Stimulated activated CD8-positive, alpha-beta memory T cell treated with anti-CD3 and anti-CD28 coated beads, Interleukin-15, amount 100 ng/mL, for 24 hours (primary cell): ENCODE results near the gene CLTCL1.

Experiments
- DNase-seq: peaks from one replicate; pipeline ENCODE4 v3.0.0-alpha.2; 2020; ENCODE audit warnings: low read depth

The CLTCL1 gene

DNA sequence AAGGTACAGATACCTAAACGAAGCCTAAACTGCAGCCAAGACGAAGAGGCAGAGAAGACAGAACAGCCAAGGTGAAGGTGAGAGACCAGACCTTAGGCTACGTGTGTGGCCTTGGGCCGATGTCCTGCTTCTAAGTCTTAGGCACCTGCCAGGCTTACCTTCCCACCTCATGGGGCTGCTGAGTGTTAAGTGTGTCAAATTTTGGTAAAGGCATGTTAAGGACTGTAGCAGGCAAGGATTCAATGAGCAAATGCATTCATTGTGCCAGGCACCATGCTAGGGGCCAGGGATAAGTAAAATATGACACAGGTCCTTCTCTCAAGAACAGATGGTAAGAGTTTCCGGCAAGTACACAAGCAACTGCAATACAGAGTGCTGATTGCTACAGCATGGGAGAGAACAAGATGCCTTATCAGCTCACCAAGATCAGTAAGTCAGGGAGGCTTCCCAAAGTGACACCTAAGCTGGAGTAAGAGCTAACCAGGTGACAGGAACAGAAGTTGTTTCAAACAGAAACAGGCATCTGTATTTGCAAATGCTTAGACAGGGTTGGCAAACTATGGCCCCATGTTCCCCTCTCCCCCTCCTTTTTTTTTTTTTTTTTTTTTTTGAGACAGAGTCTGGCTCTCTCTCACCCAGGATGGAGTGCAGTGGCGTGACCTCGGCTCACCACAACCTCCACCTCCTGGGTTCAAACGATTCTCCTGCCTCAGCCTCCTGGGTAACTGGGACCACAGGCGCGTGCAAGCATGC is 46.7 kb downstream of the CLTCL1 start:
- DNase-seq = no peak

DNA sequence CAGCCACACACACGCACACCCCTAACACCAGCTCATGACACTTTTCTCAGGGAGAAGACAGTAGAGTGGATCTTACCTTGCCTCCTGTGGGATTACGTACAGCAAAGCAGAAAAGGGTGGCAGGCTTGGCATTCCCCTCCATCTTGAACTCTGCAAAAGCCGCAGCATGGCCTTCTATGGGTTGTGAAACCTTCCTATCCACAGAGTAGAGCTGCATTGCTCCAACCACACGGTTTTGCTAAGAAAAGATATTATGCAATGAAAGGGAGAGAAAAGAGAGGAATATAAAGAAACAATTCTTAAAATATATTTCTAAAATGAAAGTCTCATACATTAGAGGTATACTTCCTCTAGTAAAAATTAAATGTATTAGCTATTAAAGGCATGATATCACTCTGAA is 48.8 kb downstream of the CLTCL1 start:
- DNase-seq = no peak

DNA sequence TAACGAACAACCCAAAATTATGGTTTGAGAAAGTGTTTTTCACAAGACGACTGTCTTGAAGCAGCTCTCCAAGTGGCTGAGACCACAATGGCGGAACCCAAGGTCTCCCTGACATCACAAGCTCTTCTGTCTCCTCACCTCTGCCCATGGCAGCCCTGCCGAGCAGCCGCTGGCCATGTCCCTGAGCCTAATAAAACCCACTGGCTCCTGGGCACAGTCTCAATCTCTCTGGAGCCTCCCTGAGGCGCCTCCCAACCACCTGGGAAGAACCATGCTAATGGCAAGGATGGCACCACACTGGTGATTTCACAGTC is 50.0 kb downstream of the CLTCL1 start:
- DNase-seq = no peak

DNA sequence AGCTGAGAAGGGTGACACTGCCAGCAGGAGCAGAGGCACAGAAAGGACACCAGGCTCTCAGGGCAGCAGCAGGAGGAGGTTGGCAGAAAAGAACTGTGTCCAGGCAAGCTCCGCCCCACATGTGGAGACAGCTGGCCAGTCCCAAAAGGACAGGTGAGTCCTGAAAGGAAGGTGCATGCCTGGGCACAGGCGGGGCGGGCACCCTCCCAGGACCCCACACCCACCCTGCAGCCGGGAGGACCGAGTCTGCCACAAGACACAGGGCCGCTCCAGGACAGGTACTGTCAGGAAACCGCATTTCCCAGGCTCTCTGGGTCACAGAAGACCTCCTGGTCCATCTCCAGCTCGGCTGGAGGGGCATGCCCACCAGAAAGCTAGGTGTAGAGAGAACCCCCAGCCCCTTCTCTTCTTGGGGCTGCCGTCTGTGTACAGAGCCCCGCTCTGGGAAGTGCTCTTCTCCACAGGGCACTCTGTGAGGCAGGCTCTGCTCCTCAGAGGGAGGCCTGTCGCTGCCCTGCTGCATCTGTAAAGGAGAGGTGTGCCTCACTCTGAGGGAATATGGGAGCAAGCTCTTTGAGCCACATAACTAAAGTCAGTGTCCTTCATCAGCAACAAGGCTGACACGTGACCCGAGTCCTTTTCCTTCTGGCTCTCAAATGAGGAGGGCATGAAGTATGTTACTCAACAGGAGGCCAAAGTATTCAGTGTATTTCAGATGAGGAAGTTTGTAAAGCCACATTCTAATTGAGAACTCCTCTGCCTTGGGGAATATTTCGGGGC is 50.5 kb downstream of the CLTCL1 start:
- no peak for DNase-seq

DNA sequence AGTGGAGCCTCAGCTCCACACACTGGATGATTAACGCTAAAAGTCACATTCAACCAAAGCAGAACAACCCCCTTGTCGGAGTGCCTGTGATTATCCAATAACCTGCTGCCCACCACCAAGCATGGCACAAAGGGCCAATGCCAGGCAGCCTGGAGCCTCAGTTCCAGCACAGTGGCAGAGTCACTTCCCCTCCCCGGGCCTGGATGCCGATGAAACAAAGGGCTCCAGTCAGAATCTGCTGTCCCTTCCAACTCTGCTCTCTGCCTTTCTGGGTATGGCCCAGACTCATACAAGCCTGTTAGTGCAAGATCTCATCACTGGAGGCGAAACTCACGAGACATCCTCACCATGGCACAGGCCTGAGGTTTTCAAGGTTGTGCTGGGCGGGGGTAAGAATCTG is 52.1 kb downstream of the CLTCL1 start:
- DNase-seq = no peak

DNA sequence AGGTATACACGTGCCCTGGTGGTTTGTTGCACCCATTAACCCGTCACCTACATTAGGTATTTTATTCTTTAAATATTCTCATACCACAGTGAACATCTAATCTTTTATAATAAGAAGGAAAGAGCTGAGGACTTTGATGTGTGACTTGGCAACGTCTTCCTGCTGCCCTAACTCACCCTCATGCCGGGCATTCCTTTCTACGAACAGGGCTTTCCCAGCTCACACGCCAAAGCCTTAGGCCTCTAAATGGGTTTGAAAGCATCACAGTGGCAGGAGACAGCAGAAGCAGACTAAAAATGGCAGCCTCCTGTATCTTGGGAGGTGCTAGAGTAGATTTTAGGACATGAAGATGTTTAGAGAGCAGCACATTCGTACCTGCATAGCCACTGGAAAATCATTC is 52.6 kb downstream of the CLTCL1 start:
- DNase-seq = no peak

DNA sequence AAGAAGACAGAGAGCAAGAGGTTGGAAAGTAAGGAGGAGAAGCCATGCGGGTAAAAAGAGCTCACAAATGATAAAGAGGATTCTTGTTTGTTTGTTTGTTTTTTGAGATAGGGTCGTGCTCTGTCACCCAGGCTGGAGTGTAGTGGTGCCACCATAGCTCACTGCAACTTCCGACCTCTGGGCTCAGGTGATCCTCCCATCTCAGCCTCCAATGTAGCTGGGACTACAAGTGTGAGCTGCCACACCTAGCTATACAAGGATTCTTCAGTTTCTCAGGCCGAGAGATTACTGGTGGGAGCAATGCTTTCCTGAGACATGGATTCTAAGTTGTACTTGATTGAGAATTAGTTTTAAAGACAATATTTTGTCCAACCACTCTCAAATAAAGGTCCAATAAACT is 55.6 kb downstream of the CLTCL1 start:
- DNase-seq = no peak

DNA sequence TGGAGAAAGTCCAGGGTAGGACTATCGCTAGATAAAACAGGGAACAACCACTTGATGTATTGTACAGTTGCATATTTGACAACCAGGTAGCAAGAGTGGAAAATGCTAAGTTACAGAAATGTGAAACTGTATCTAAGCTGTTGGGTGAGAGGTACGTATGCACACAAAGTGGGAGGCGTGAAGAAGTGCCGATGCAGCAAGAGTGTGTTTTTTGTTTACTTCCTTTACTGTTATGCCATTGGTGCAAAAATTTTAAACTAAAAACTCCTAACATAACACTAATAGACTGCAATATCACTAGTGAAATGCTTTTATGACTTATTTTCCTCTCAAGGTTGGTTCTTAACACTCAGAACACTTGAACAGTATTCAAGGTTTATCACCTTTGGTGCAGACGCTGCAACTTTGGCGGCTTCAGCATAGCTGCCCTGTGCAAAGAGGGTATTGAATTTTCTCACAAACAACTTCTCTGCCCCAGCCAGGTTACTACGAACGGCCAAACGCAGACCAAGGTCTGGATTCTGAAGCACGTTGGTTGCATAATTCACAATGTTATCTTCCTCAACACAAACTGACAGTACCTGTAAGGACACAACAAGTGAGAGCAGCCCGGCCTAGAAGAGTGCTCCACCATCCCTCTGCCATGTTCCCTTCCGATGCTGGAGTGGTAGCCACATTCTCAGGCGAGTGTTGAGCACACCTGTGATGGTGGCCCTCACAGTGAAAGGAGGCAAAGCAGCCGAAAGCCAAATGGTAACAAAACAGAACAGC is 57.2 kb downstream of the CLTCL1 start:
- no peak for DNase-seq

DNA sequence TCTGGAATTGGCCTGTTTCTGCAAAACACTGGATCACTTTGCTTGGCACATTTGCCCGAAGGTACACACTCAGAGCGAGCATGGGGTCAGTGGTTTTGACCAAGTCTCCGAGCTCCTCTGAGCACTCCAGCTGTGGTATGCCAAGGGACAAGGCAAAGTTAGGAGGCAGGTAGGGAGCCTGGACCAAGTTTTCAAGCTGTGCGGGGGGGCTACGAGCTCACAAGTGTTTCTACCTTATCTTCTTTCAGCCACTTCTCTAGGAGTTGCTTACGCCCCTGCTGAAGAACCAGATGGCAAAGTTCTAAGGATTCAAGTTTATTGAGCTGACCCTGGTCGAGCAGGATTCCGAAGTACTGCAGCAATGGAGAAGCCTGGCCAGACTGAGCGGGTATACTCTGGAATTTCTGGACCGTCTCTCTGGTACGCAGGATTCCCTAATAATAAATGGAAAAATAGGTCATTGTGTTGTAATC is 58.3 kb downstream of the CLTCL1 start:
- DNase-seq = no peak

DNA sequence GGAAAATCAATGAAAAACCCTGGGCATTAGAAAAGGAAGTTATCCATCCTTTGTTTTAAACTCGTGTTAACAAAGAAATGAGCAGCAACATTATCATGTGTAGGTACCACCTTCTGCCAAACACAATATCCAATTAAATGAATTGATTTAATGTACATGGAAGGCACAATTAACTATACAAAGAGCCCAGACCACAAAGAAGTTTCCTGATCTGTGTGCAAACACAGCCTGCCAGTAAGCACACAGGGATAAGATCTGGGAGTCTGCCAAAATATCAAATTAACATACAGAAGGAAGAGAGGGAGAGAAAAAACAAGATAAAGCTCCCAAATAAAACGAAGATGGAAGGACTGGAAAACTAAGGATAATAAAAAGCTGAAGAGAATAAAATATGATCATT is 58.9 kb downstream of the CLTCL1 start:
- no peak for DNase-seq

DNA sequence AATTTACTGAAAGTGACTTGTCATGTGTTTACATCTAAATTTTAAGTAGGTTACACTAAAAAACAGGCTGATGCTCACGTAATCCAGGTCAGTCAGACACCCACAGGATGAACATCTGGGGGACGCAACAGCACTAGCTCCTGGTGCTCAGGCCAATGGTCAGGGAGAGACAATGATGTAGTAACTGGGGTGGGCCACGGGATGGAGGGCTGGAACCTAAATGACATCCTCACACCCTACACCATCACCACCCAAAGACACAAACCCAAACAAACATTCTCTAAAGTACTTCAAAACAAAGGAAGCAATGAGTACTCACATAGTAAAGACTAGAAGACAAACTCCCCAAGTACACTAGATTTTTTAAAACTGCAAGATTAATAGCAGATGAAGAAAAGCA is 59.5 kb downstream of the CLTCL1 start:
- no peak for DNase-seq

DNA sequence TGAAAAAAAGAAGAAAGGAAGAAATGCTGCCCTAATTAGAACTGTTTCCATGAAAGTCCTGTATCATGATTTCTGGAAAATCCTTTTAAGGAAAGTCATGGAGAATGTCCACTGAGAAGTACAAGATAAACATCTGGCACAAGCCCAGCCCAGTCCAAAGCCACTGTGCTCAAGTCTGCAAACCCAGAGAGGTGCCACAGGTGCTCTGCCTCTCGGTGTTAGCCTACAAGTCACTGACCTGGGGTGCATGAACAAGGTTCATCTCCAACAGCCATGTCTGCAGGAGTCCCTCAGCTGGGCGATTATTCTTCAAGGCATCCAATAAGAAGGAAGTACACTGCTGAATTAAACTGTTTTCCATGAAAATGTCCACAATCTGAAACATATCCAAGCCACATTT is 61.9 kb downstream of the CLTCL1 start:
- no peak for DNase-seq

DNA sequence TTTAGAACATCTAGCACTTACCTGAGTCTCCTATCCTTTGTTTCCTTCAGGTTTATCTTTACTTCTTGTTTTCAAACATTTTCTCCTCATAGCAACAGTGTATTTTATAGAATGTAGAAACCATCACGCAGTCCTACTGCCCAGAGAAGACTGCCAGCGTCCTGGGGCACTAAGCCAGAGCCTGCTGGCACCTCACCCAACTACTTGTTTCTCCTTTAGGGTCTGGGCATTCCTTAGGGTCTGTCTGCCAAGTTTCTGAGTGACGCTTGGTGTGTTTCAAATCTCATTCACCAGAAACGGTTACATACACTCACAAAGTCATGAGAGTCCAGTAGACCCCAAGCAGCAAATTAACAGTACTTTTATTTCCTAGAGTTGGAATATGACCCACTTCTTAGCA is 63.3 kb downstream of the CLTCL1 start:
- no peak for DNase-seq

DNA sequence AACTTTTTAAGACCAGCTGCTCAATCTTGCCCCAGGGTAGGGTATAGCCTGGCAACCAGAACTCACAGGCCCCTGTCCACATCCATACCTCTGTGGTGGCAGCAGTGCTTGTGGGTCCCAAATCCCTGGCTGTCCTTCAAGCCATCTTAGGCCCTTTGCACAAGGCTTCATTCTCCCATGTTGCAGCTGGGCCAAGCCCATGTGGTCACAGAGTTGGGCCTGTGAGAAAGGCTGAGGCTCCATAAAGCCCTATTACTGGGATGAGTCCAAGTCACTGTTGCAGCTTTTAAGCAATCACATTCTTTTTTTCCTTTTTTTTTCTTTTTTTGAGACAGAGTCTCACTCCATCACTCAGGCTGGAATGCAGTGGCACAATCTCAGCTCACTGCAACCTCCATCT is 65.1 kb downstream of the CLTCL1 start:
- DNase-seq = no peak

DNA sequence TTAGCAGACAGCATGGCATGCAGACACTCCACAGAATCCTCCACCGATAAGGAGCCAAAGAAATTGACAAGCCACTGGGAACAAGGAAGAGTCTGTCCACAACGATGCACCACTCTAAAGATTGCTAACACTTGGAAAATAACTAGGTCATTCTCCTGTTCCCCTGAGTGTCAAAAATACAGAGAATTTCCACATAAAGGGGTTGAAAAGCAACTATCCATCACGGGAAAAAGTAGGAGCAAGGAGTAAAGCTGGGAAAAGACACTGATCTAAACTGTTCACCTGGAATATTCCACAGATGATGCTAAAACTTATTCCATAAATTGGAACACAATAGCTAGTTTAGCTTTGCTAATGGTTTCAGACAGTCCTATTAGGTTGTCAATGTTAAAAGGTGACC is 66.0 kb downstream of the CLTCL1 start:
- DNase-seq = no peak

DNA sequence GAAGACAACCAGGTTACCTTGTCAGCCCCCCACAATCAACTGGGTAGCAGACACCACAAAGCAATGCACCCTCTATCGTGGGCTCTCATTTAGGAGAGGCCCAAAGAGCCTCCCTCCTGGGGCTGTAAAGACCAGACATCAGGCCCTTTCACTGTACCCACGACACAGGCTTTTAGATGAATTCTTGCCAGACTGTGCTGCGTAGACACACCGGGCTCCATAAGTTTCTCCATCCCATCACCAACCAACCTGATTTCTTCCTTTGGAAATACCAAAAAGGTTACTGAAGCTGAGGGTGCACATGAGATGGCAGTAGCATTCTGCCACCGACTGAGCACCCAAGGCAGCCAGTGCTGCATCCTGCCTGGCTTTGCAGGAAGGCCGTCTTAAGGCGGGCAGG is 66.5 kb downstream of the CLTCL1 start:
- no peak for DNase-seq

DNA sequence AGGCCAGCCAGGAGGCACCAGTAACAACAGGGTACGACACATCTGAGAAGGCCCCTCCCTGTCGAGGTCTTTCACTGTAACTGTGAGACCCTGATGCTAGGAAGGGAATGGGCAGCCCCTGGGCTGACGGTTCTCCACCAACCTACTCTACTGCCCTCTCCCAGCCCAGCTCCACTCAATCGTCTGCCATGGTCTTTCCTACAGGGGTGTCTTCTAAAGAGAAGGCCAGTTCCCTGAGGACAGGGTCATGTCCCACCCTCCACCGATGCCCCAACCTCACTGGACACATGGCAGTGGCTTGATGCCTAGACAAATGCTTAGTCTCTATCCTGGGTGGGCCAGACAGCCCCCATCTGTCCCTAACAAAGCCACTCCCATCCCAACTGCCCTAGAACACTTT is 67.0 kb downstream of the CLTCL1 start:
- no peak for DNase-seq

DNA sequence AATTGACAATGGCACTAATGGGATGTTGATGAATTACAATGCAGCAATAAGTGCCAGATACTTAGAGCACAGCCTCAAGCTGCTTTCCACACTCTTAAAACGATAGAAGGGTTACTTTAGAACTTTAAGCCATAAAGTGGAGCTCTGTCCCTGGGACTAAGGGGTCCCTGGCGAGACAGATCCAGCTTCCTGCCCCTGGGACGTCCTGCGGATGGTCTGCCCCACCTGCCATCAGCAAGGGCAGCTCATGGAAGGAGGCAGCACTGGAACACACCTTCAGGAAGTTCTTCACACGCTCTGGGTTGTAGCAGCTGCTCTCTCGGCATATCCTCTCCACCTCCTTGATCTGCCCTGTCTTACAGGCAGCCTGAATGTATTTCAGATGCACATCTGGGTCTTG is 67.9 kb downstream of the CLTCL1 start:
- no peak for DNase-seq

DNA sequence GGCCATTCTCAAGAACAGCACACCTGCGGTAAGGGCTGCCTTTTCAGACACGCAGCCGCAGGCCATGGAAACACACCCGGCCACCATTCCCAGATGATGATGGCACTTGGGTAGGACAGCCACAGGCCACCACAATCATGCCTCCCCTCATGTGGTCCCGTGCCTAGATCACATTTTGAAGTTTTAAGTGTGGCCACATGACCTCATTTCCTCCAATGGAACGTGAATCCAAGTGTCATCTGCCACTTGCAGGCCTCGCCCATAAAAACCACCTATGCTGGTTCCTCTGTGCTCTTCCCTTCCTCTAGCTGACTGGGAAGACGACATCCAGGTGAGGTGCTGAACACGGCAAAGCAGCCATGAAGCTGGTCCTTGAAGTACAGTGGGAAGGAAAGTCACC is 68.4 kb downstream of the CLTCL1 start:
- DNase-seq = no peak

DNA sequence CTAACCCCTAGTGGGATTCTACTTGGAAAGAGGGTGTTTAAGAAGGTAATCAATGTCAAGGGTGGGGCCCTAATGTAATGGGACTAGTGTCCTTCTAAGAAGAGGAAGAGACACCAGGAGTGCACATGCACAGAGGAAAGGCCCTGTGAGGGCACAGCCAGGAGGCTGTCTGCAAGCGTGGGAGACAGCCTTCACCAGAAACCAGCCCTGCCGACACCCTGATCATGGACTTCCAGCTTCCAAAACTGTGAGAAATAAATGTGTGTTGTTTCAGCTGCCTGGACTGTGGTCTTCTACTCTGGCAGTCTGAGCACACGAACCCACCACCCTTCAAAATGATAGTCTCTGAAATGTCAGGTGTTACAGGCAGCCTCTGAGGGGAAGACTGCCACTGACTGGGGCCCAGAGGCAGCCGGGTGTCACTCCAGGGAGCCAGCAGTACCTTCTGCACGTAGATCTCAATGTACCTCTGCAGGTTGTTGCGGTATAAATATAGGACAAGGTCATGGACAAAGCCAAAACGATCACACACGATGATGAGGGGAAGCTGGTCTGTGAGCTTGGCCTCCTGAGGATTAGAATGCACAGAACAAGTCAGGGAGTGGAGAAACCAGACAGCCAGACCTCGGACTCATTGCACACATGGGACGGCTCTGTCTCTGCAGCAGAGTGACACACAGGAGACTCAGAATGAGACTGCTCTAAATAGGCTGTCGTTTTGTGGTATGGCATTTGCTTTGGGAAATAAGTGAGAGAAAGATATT is 69.1 kb downstream of the CLTCL1 start:
- DNase-seq = no peak

DNA sequence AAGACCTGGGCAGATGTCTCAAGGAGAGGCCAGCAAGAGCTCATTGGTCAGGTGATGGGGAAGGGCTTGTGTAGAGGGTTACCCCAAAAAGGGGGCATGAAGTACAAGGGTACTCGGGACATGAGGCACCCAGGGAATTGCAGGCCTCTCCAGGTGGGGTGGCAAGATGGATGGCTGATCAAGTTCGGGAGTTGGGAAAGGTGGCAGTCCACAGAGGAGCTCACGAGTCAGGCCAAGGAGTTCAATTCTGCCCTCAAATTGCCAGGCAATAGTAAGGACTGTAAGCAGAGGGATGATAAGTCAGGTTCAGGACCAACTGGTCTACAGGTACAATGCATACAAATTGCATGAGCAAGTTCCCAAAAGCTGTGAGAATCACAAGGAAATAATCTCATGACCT is 70.7 kb downstream of the CLTCL1 start:
- DNase-seq = no peak

DNA sequence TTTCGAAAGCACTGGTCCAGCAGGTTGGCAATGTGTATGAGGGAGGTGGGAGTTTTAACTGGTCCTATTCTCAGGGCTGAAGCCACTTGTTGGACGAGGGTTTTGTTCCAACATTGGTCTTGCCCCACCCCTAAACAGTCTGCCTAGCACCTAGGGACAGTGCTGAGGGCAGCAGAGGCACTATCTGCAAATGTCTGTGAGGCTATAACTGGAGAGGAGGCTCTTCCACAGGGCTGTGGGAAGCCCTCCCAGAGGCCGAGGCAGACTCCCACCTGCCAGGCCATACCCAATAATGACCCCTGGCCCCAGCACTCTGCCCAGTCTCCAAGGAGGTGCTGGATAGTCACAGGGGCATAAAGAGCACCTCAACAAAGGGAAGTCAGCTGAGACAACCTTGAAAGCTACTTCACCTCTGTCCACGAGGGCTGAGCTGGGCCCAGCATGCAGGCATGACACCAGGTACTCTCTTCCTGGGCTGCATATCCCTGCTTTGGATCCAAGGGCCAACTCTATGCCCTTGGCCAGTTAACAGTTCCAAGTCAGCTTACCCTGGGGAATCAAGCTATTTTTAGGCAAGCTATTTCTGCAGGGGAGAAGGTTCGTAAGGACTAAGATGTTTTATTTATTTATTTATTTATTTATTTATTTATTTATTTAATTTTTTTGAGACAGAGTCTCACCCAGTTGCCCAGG is 72.8 kb downstream of the CLTCL1 start:
- no peak for DNase-seq
